CD4-positive, alpha-beta T cell treated with Interleukin-15 for 1 hour (primary cell): ENCODE measurements around the gene MAP2K6.
"Not testable (repeated sequence)": the region's sequence is repeated elsewhere in the genome, so short reads cannot be mapped to it uniquely, and the experiment has no call there.

ENCODE experiments used
- DNase-seq: peaks from one replicate; pipeline ENCODE4 v3.0.0-alpha.2; 2020

Gene MAP2K6

GRCh38 chr17:69460963-69461922, 46.7 kb downstream of the MAP2K6 start:
- DNase-seq = no peak

DNA sequence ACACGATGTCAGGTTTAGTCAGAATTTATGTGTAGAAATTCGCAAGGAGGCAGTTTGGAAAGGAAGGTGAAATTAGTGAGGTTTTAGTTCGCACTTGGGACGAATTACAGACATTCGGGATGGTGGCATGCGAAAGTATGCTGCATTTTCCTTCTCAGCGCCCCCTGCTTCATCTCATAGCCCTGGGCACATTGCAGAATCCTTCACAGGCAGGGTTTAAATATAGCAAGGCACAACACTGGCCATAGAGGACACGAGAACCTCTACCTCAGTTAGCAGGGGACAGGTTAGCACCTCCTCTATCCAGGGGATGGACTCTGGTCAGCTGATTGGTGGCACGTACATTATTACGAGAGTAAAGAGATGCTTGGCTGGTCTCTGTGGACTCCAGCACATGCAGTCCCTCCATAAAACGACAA, 47.5 kb downstream of the MAP2K6 start:
- DNase-seq = no peak

DNA sequence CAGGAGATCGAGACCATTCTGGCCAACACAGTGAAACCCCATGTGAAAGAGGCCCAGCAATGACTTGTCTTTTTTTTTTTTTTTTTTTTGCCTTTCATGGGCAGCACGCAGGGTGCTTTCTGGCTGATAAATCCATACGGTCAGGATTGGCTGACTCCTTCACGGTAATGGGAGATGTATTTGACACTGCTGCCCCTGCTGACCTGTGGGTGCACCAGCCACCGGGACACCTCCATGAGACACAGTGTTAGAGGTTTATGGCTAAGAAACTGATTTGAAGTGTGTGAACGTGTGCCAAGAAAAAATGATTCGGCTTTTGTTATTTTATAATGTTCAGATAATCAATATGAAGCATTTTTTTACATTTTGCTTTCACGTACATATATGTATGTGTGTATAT, 48.4 kb downstream of the MAP2K6 start:
- no peak for DNase-seq

DNA sequence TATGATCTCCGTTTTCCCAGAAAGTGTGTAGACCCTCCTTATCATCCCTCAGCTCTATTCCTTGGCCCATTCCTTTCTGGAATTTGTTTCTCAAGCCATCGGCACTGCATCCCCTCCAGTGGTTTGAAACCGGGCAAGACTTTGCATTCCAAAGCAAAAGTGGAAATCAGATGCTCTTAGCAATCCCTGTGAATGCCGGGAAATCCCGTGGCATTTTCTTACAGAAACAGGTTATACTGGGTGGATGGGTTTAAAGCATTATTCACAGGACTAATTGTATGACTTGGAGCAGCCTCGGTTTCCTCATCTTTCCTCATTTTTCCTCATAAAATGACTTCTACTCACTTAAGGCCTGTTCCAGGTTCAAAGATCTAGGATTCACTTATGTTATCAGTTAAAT, 52.0 kb downstream of the MAP2K6 start:
- DNase-seq = no peak

DNA sequence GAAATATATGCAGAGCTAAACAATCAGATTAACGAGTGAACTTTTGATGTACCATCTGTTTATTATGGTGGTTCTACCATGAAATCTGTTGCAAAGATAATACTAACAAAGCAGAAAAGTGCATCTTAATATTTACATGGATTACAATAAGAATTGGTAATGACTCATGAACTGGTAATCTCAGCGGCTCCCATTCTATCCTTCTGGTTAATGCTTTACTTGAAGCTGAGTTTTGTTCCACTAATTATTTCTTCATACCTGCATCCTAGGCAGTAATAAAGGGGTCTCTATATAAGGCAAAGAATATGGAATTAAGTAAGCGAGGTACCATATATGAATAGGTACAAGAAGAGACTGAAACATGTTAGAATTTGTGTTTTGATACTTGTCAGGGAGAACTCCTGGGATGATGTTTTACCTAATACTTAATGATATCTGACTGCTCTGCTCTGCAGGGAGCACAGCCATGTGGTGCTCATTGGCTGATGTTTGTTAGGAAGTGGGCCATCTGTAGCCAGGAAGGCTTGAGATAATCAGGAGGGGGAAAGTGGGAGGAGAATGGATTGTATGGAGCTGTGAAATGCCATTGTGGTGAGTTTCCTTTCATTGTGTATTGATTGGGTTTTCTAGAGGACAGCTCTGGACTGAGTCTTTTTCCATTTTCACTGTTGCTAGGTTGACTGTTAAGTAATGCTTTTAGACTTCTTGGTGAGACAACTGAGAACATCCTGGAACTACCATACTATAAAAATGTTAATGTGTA, 52.6 kb downstream of the MAP2K6 start:
- no peak for DNase-seq

DNA sequence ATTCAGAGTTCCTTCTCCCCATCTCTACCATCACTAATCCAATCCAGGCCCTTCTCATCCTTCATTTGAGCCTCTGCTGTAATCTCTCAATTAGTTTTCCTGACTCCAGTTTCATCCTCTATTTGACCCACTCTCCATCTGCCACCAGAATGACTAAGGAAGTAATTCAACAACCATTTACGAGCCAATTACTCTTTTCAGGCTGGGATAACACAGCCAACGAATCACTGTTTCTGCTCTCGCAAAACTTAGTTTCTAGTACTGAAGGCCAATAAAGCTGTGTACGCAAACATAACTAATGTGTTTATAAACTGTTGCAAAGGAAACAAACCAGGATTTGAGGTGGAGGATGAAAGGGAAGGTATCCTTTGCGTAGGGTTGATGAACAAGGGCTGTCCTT, 53.7 kb downstream of the MAP2K6 start:
- DNase-seq = no peak

DNA sequence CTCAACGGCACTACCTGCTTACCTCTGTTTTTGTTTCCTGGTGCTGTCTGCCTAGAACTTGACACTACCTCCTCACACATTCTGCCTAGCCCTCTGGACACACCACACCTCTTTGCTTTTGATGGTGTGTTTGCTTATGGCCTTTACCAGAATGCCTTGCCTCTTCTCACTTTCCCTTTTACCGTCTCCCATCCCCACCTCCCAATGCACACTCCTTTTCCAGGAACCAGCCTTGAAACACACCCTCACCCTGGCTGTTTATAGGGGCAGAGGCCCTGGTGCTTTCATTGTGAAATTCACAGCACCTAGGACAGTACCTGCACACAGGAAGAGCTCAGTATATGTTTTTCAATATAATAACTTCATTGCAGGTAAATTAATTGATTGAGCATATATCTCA, 56.2 kb downstream of the MAP2K6 start:
- DNase-seq = no peak

GRCh38 chr17:69471406-69471805, 56.9 kb downstream of the MAP2K6 start:
- no peak for DNase-seq

DNA sequence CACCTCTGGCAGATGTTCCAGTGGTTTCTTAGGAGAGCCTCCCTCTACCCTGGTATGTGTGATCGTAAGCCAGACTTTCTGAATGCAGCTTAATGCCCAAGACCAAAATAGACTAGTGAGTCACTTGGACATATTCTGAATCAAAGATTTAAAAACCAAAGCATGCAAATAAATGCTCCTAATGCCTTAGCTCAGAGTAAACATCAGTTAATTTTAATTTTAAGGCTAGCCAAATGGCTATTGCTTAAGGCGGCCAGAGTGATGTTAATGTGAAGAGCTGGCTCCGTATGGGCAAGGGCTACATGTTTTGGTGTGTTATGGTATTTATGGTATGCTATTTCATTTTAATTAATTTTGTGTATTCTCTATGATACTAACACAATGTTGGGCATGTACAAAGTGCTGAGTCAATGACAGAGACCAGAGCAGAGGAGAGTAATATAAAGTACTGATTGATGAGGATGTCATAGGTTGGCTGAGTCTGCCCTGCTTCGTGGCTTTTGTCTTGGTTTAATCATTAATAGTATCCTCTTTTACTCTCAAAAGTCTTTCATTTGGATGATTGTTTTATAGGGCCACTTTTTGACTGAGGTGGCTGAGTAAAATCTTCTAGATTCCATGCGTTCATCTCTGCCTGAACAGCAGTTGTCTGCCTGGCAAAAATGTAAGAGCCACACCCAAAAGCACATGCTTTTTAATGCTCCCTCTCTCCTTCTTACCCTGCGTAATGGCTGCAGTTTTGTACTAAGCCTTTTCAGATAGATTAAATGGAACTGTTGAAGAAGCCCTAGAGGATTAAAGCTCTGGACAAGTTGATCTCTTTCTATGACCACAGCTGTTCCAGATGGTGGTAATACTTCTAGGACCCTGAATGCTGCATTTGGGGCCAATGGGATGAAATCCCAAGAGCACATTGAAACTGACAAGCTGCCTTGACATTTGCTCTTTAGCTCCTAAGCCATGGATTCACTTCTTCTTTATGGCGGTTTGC, 59.6 kb downstream of the MAP2K6 start:
- DNase-seq = no peak

DNA sequence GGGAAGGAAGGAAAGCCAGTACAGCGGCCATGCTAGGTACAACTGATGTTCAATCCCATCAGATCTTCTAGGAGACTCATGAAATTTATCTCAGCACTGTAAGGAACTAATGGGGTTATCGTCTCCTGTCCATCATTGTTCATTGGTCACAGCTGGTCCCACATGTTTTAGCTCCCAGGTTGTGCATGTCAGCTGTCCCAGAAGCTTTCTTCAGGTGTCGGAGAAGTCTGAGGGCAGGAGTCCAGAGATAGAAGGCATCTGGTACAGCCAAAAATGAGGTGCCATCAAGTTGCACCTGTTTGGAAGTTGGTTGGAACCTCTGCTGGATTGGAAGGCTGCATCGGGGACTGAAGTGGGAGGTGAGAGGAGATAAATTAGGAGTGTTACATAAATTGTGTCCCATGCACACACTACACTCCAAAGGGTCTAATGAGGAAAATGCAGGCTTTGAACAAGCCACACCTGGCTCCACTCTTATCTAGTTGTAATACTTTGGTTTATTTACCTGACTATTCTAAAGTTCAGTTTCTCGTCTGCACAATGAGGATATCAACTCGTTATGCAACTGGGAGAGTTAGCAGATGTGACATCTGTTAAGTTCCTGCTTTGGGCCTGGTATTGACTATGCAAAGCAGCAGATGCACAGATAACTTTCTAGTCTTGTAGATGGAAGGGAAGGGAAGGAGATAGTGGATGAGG, 62.9 kb downstream of the MAP2K6 start:
- no peak for DNase-seq

- DNase-seq = no peak
Observed at GRCh38 chr17:69477903-69478266, 63.4 kb downstream of the MAP2K6 start.

GRCh38 chr17:69478916-69479315, 64.4 kb downstream of the MAP2K6 start:
- no peak for DNase-seq

DNA sequence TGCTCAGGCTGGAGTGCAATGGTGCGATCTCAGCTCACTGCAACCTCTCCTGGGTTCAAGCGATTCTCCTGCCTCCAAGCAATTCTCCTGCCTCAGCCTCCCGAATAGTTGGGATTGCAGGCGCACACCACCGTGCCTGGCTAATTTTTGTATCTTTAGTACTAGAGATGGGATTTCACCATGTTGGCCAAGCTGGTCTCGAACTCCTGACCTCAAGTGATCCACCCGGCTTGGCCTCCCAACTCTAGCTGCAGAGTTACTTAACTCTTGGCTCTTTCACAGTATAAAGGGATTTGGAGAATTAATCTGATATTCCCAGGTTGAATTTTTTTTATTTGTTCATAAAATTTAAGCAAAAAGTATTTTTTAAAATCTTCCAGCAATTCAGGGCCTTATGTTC, 65.3 kb downstream of the MAP2K6 start:
- not testable (repeated sequence) for DNase-seq

DNA sequence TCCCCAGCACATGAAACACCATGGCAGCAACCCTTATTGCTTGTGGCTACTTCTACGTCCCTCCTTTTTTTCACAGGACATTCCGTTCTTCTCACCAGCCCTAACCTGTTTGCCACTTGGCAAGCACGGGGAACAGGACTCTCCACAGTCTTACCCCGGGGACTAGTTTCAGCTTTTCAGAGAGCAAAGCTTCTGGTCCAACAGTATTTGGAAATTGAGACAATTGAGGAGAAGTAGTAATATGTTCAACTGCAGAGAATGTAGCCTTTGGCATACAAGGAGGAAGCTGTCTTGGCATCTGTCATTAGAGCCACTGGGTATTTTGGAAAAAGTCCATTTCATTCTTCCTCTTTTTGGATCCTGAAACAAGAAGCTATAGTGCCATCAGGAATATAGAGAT, 65.7 kb downstream of the MAP2K6 start:
- DNase-seq = no peak

DNA sequence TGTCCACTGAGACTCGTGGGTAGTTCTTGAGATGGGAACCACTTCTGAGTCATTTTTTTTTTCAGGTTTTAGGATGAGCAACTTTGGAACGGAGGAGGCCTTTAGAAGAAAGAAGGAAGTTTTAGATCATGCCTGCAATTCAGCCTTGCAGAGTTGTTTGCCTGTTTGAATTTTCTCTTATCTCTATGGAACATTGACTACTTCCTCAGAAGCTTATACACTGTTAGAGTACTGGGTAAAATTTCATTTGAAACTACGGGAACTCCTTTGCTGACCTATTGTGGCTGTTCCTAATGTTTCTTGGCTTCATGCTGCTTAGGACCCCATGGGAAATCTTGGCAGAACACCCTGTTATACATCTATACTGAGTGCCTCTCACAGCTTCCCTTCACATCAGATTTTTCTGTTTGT, 70.8 kb downstream of the MAP2K6 start:
- DNase-seq = no peak

DNA sequence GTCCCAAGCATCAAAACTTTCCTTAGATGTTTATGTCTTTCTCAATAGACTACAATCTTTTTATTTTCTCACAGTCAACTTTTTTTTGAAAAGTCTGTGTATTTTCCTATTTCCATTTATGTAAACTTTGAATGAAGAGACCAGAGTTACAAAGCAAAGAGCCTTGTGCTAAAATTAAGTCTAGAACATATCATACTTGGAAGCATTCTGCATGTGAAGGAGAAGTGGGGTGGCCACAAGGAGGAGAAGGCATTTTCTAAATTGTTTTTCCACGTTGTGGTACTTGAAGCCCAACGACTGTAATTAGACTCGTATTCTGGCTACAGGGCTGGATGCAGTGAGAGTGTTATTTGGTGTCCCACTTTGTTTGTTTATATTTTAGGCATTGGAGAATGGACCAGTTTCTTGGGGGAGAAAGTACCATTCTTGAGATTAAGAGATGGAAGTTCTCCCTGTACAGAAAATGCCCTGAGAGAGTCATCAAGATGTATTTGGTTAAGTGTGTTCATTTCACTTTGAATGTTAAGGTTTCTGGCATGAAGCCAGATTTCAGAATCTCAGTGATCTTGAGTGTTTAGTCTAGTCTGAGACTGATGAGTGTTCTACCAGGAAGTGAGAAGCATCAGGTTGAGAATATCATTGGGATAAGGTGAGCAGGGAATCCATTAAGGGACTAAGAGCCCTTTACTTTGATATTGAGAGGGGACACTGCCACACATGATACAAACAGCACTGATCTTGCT, 71.6 kb downstream of the MAP2K6 start:
- DNase-seq = no peak

- no peak for DNase-seq
Observed at GRCh38 chr17:69486779-69487637, 72.5 kb downstream of the MAP2K6 start.

DNA sequence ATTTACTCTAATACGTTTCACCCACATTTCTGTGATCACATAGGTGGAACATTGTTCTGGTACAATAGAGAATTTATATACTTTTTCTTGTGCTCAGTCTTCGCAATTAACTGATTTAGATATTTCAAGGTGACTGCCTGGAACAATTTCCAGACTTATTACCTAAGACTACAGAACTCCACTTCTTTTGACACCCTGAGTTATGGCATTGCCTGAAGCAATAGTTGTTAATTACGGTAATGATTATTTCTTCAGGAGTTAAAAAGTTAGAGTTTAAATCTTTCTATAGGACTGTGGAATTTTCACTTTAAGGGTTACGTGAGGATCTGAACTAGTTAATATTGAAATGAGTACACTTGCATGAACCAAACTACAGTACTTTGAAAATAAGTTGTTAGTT, 74.8 kb downstream of the MAP2K6 start:
- no peak for DNase-seq

- DNase-seq = no peak
Observed at GRCh38 chr17:69492410-69493071, 78.0 kb downstream of the MAP2K6 start.

- no peak for DNase-seq
Observed at GRCh38 chr17:69495787-69496186, 81.3 kb downstream of the MAP2K6 start.
